HepG2 (cell line): Measurements from ENCODE around the gene GNAS. TPM values are rescaled to one million over a fixed set of nuclear protein-coding genes. Genes with fewer than 3 reads are reported as not detected.

ENCODE experiments used
- ATAC-seq: fragments of 200-7000 bp; cut with Tn5 transposase; 3 replicates; pipeline ENCODE4 v1.9.1; 2020; ENCODE audit warnings: mild to moderate bottlenecking, moderate library complexity
- BruUV-seq: library from RNA; stranded (reverse); fragments of 400-500 nt; replicated peaks from 2 replicates; lab custom pipeline; 2021; lab: Mats Ljungman, UMichigan
- CTCF ChIA-PET: fragments of 300-600 bp; formaldehyde crosslinking; extraction: SDS; loops from one replicate; lab custom pipeline; 2021; ENCODE audit warnings: low total read pairs, inconsistent platforms, low intra/inter-chr PET ratio; lab: Yijun Ruan, JAX
- POLR2A ChIA-PET: fragments of 350-600 bp; sonication (Branson Sonifier 250); formaldehyde crosslinking; loops from one replicate; lab custom pipeline; 2020; ENCODE audit warnings: antibody characterized with exemption, inconsistent platforms; lab: Yijun Ruan, JAX
- DNase-seq: peaks from one replicate; pipeline ENCODE4 v3.0.0-alpha.2; 2015; ENCODE audit warnings: low spot score
- FAIRE-seq: peaks from 3 replicates; lab custom pipeline; 2011; peaks lifted over from hg19 to GRCh38; lab: Jason Lieb, UNC
- H2AFZ ChIP-seq: one replicate; pipeline ENCODE4 v1.6.1; 2011; ENCODE audit warnings: low read length, inconsistent platforms
- H3K27ac ChIP-seq: fragments of 300-600 bp; 3 replicates; pipeline ENCODE4 v1.8.0; 2011; ENCODE audit warnings: mixed run types, mild to moderate bottlenecking, mixed read lengths, low read length, inconsistent platforms; ENCODE audit not compliant: insufficient read depth; ENCODE audit errors: extremely low read length
- H3K27me3 ChIP-seq, 2 experiments: fragments of 200-600 bp in 1 of 2; 2 replicates in 1 of 2; 3 replicates in 1 of 2; pipeline versions ENCODE4 v1.6.0 to v1.8.0; 2011; ENCODE audit warnings: low read length in 2 of 2, mild to moderate bottlenecking in 2 of 2, moderate library complexity in 2 of 2, inconsistent platforms in 1 of 2; ENCODE audit not compliant: insufficient read depth in 2 of 2, control insufficient read depth in 1 of 2
- H3K36me3 ChIP-seq, 2 experiments: fragments of 200-600 bp in 1 of 2; replicated peaks in 1 of 2; 2 replicates in 1 of 2; 3 replicates in 1 of 2; pipeline versions ENCODE4 v1.5.1 to v1.8.0; 2011; ENCODE audit warnings: low read length in 2 of 2, inconsistent platforms in 1 of 2; ENCODE audit not compliant: insufficient read depth in 2 of 2, control insufficient read depth in 1 of 2
- H3K4me1 ChIP-seq: 2 replicates; pipeline ENCODE4 v1.5.1; 2012; ENCODE audit warnings: low read length, inconsistent platforms; ENCODE audit not compliant: insufficient read depth
- H3K4me2 ChIP-seq: 2 replicates; pipeline ENCODE4 v1.6.0; 2011; ENCODE audit warnings: low read depth, low read length, inconsistent platforms
- H3K4me3 ChIP-seq, 3 experiments: fragments of 200-600 bp in 1 of 3; sonication (generic), shearing (Covaris generic) in 1 of 3; replicated peaks in 1 of 3; 2 replicates each; pipeline ENCODE4 v1.5.1; 2011 to 2016; ENCODE audit warnings: low read length in 3 of 3, inconsistent platforms in 2 of 3, low read depth in 2 of 3, mild to moderate bottlenecking in 2 of 3, control low read depth in 1 of 3, mixed read lengths in 1 of 3; ENCODE audit not compliant: insufficient read depth in 1 of 3
- H3K79me2 ChIP-seq: one replicate; pipeline ENCODE4 v1.6.1; 2011; ENCODE audit warnings: low read length, inconsistent platforms; ENCODE audit not compliant: insufficient read depth
- H3K9ac ChIP-seq: 2 replicates; pipeline ENCODE4 v1.6.0; 2011; ENCODE audit warnings: mild to moderate bottlenecking, low read depth, low read length, inconsistent platforms; ENCODE audit not compliant: insufficient read depth
- H3K9me3 ChIP-seq: 2 replicates; pipeline ENCODE4 v1.5.1; 2012; ENCODE audit warnings: mild to moderate bottlenecking, low read length
- H4K20me1 ChIP-seq: 2 replicates; pipeline ENCODE4 v1.6.0; 2011; ENCODE audit warnings: inconsistent platforms, mild to moderate bottlenecking, low read length, moderate library complexity; ENCODE audit not compliant: insufficient read depth
- CEBPB ChIP-seq: IDR thresholded peaks from 2 replicates; pipeline ENCODE4 v1.6.1; 2011; ENCODE audit warnings: low read depth, low read length, improper control_type of control experiment, borderline replicate concordance
- LCORL ChIP-seq, 2 experiments: fragments of 450-650 bp in 1 of 2; sonication (generic) in 1 of 2; formaldehyde crosslinking in 1 of 2; IDR thresholded peaks; 2 replicates each; pipeline versions ENCODE4 v1.5.0 to v1.6.1; 2017 to 2020; ENCODE audit warnings: antibody characterized with exemption in 1 of 2, missing genetic modification reagents in 1 of 2
- MED13 ChIP-seq: sonication (generic); formaldehyde crosslinking; IDR thresholded peaks from 2 replicates; pipeline ENCODE4 v1.5.0; 2020; ENCODE audit warnings: missing genetic modification reagents
- PAF1 ChIP-seq: IDR thresholded peaks from 2 replicates; pipeline ENCODE4 v1.6.1; 2016; ENCODE audit warnings: missing genetic modification reagents, missing compliant biosample characterization
- PLRG1 ChIP-seq: fragments of 450-650 bp; conservative IDR thresholded peaks from 2 replicates; pipeline ENCODE4 v1.6.1; 2016
- RBM22 ChIP-seq: fragments of 200-400 bp; formaldehyde crosslinking; optimal IDR thresholded peaks from 2 replicates; pipeline ENCODE3; 2017; ENCODE audit warnings: mild to moderate bottlenecking, low read length, moderate library complexity
- SCMH1 ChIP-seq: sonication (generic); formaldehyde crosslinking; IDR thresholded peaks from 2 replicates; pipeline ENCODE4 v1.9.0; 2021; ENCODE audit warnings: missing genetic modification reagents, mild to moderate bottlenecking, borderline replicate concordance
- WGBS: methylation state at CpG from one replicate; pipeline ENCODE4 v1.1.6; 2017; ENCODE audit warnings: low lambda C conversion rate; 5-methylcytosine and 5-hydroxymethylcytosine counted together
- in situ Hi-C: cut with HindIII; loops from 2 replicates; pipeline ENCODE4 v1.10.0; 2017; ENCODE audit warnings: low pct_unique_long_range_greater_than_20kb; ENCODE audit not compliant: extremely low pct_ligation_motif_present
- intact Hi-C: fragments of 100-400 bp; cut with micrococcal nuclease; formaldehyde crosslinking; loops from one replicate; pipeline ENCODE4 v1.10.0; 2022; ENCODE audit not compliant: unreplicated experiment
- polyA plus RNA-seq, 8 experiments: library from polyadenylated mRNA; depleted of rRNA in 3 of 8; stranded (reverse) in 7 of 8; unstranded in 1 of 8; fragments of >200 nt; fragmentation: Illumina TruSeq in 4 of 8; extraction: Trizol in 4 of 8; gene quantifications; 2 replicates each; pipeline versions ENCODE4 v1.2.1 to v1.2.3, GENCODE V29; 2011 to 2016; ENCODE audit warnings: low read depth in 4 of 8, missing spikeins in 1 of 8, mixed read lengths in 1 of 8; ENCODE audit not compliant: insufficient read depth in 1 of 8
- total RNA-seq, 5 experiments: library from RNA; depleted of rRNA; stranded (reverse); fragments of >200 nt; fragmentation: Illumina TruSeq; extraction: Trizol; gene quantifications; 2 replicates each; pipeline ENCODE4 v1.2.3, GENCODE V29; 2016; ENCODE audit warnings: low read depth in 1 of 5
- TF ChIP-seq, protein P1 (sequence below): sonication (generic); formaldehyde crosslinking; IDR thresholded peaks from 2 replicates; pipeline ENCODE4 v1.5.0; 2020; ENCODE audit warnings: mild to moderate bottlenecking, missing genetic modification reagents
- TF ChIP-seq, protein P2 (sequence below): sonication (generic); formaldehyde crosslinking; IDR thresholded peaks from 2 replicates; pipeline ENCODE4 v1.5.1; 2020; ENCODE audit warnings: mild to moderate bottlenecking, missing genetic modification reagents, borderline replicate concordance
- TF ChIP-seq, protein P3 (sequence below): sonication (generic); formaldehyde crosslinking; IDR thresholded peaks from 2 replicates; pipeline ENCODE4 v1.8.0; 2022; ENCODE audit warnings: missing genetic modification reagents, mild to moderate bottlenecking, inconsistent platforms, borderline replicate concordance
- TF ChIP-seq, protein P4 (sequence below): sonication (generic); formaldehyde crosslinking; IDR thresholded peaks from 2 replicates; pipeline ENCODE4 v1.5.0; 2020; ENCODE audit warnings: missing genetic modification reagents

Gene GNAS
- total and polyA plus RNA-seq, 2 of the 13 experiments (the other 11 are each of a cell fraction or from before 2014, with no cell fraction given), result 407 to 1,008 TPM

DNA sequence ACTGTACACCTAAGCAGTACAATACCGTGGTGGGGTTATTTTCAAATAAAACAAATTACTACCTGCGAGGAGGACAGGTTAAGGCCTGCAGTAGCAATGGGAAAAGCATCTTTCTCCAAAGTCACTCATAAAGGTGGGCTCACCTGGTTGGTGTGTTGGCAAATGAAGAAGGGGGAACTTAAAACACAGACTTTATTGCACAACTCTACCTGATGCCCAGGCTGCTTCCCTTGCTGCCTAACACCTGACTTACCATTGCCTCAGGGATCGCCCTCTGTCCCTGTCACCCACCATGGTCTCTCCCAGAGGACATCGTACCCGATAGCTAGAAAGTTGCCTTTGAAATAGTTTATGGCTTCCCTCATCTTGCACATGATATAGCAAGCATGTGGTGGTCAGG, 53.6 kb downstream of the GNAS start:
- Histone ChIP-seq H3K27ac (no peak overlapping the region), H3K36me3 (peaks cover 67 to 90% of the 10 kb centered on the region in 2 experiments), H4K20me1 (peaks cover 49% of the 10 kb centered on the region), H2AFZ (no peak overlapping the region), H3K27me3 (no peaks in the 10 kb centered on the region), H3K79me2 (peaks cover 19% of the 10 kb centered on the region), H3K9ac (no peak overlapping the region), H3K4me3 (no peak overlapping the region), H3K4me2 (no peak overlapping the region), H3K9me3 (no peaks in the 10 kb centered on the region), H3K4me1 (no peaks in the 10 kb centered on the region)
- DNase-seq, result no peak
- CTCF ChIA-PET, result no interaction called here
- no peak for ATAC-seq
- intact Hi-C loops (no loop called here), in situ Hi-C loops (no loop called here)
- POLR2A ChIA-PET, result no interaction called here
- 98% methylated on average over 5 of the region's 5 CpGs for WGBS
- TF ChIP-seq, protein P1, sequence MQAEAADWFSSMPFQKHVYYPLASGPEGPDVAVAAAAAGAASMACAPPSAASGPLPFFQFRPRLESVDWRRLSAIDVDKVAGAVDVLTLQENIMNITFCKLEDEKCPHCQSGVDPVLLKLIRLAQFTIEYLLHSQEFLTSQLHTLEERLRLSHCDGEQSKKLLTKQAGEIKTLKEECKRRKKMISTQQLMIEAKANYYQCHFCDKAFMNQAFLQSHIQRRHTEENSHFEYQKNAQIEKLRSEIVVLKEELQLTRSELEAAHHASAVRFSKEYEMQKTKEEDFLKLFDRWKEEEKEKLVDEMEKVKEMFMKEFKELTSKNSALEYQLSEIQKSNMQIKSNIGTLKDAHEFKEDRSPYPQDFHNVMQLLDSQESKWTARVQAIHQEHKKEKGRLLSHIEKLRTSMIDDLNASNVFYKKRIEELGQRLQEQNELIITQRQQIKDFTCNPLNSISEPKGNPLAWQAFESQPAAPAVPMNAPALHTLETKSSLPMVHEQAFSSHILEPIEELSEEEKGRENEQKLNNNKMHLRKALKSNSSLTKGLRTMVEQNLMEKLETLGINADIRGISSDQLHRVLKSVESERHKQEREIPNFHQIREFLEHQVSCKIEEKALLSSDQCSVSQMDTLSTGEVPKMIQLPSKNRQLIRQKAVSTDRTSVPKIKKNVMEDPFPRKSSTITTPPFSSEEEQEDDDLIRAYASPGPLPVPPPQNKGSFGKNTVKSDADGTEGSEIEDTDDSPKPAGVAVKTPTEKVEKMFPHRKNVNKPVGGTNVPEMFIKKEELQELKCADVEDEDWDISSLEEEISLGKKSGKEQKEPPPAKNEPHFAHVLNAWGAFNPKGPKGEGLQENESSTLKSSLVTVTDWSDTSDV (CRISPR knock-in tag), result no peak
- TF ChIP-seq PLRG1 (no peak), RBM22 (peak; percentile 84), MED13 (CRISPR knock-in tag) (no peak), SCMH1 (CRISPR knock-in tag) (no peak), CEBPB (peak; percentile 79; the same call in 1 of the 2 replicates), PAF1 (no peak), LCORL (IDR thresholded peaks at IDR 0.05) (no peak), LCORL (CRISPR knock-in tag; IDR thresholded peaks at IDR 0.05) (no peak)
- TF ChIP-seq, protein P2, sequence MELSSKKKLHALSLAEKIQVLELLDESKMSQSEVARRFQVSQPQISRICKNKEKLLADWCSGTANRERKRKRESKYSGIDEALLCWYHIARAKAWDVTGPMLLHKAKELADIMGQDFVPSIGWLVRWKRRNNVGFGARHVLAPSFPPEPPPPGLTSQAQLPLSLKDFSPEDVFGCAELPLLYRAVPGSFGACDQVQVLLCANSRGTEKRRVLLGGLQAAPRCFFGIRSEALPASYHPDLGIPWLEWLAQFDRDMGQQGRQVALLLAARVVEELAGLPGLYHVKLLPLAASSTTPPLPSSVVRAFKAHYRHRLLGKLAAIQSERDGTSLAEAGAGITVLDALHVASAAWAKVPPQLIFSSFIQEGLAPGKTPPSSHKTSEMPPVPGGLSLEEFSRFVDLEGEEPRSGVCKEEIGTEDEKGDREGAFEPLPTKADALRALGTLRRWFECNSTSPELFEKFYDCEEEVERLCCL (CRISPR knock-in tag), result no peak
- TF ChIP-seq, protein P3, sequence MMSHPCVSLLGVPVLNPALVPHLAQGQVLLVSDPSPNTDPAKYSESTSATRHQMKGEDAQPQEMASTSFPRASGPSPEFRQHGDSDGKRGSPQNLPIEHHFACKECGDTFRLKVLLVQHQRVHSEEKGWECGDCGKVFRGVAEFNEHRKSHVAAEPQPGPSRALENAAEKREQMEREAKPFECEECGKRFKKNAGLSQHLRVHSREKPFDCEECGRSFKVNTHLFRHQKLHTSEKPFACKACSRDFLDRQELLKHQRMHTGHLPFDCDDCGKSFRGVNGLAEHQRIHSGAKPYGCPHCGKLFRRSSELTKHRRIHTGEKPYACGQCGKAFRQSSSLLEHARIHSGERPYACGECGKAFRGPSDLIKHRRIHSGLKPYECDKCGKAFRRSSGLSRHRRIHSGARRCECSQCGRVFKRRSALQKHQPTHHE (CRISPR knock-in tag), result no peak
- TF ChIP-seq, protein P4, sequence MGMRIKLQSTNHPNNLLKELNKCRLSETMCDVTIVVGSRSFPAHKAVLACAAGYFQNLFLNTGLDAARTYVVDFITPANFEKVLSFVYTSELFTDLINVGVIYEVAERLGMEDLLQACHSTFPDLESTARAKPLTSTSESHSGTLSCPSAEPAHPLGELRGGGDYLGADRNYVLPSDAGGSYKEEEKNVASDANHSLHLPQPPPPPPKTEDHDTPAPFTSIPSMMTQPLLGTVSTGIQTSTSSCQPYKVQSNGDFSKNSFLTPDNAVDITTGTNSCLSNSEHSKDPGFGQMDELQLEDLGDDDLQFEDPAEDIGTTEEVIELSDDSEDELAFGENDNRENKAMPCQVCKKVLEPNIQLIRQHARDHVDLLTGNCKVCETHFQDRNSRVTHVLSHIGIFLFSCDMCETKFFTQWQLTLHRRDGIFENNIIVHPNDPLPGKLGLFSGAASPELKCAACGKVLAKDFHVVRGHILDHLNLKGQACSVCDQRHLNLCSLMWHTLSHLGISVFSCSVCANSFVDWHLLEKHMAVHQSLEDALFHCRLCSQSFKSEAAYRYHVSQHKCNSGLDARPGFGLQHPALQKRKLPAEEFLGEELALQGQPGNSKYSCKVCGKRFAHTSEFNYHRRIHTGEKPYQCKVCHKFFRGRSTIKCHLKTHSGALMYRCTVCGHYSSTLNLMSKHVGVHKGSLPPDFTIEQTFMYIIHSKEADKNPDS (CRISPR knock-in tag), result no peak
- no TSS peak for BruUV-seq
- FAIRE-seq, result no peak
